Measurements from ENCODE around the gene TP53TG5. TPM values are rescaled to one million over a fixed set of nuclear protein-coding genes. Genes with fewer than 3 reads are reported as not detected.

Gene TP53TG5
- total and polyA plus RNA-seq, 10 of the 15 experiments (the other 5 are each of a cell fraction or from before 2014, with no cell fraction given): 0.24 TPM; not detected in 9

GRCh38 chr20:45362804-45363610 is 15.1 kb downstream of the TP53TG5 start, which contains the start of gene SYS1 (continued):
- peak; percentile 91 for TF ChIP-seq JUND (IDR thresholded peaks at IDR 0.05; ENCODE audit: low read depth, low read length)
- peak; percentile 90 for TF ChIP-seq POLR2AphosphoS5 (IDR thresholded peaks at IDR 0.05; ENCODE audit: low read length)
- no peak for TF ChIP-seq REST (IDR thresholded peaks at IDR 0.05; ENCODE audit: low read depth, low read length)
- peak; percentile 51; the same call in 1 of the 2 replicates for TF ChIP-seq EED (IDR thresholded peaks at IDR 0.05; ENCODE audit: low read depth)
- no peak for TF ChIP-seq KAT2A (conservative IDR thresholded peaks at IDR 0.05; ENCODE audit: control insufficient read depth, low read depth, low read length)
- peak; percentile 71 for TF ChIP-seq STAT1 (conservative IDR thresholded peaks at IDR 0.05)
- TF ChIP-seq STAT3 (IDR thresholded peaks at IDR 0.05; ENCODE audit: low read depth, low read length): no peak
- TF ChIP-seq MTA3 (IDR thresholded peaks at IDR 0.05; ENCODE audit: borderline replicate concordance, low read length): no peak
- TF ChIP-seq HDAC2 (IDR thresholded peaks at IDR 0.05): no peak
- TF ChIP-seq ZBTB40 (IDR thresholded peaks at IDR 0.05; ENCODE audit: borderline replicate concordance): peak; percentile 86
- TF ChIP-seq SKIL (IDR thresholded peaks at IDR 0.05; ENCODE audit: low read depth, poor library complexity, severe bottlenecking): peak; percentile 74
- peak; percentile 53; the same call in 1 of the 2 replicates for TF ChIP-seq CREM (IDR thresholded peaks at IDR 0.05; ENCODE audit: low read depth)
- TF ChIP-seq JUNB (IDR thresholded peaks at IDR 0.05): no peak
- no peak for TF ChIP-seq ZBED1 (IDR thresholded peaks at IDR 0.05; ENCODE audit: borderline replicate concordance)
- peak; percentile 23 for TF ChIP-seq PBX3 (IDR thresholded peaks at IDR 0.05; ENCODE audit: insufficient replicate concordance, low read depth, low read length)
- no peak for TF ChIP-seq ZNF274 (IDR thresholded peaks at IDR 0.05; ENCODE audit: insufficient read depth, insufficient read length)
- TF ChIP-seq ZNF384 (IDR thresholded peaks at IDR 0.05; ENCODE audit: borderline replicate concordance, low read depth, low read length): no peak
- TF ChIP-seq PAX5 (IDR thresholded peaks at IDR 0.05; ENCODE audit: borderline replicate concordance, low read depth, low read length): 0 out of 2 replicates have a peak, but pooled peaks have one; percentile 23
- peak; percentile 99 for TF ChIP-seq BMI1 (IDR thresholded peaks at IDR 0.05; ENCODE audit: borderline replicate concordance)

Data from GM12878 (cell line).